T-helper 2 cell (primary cell): Measurements from ENCODE around the gene SGMS2.

Source experiments
- DNase-seq, 5 experiments: peaks; one replicate each; pipeline versions ENCODE4 v3.0.0 to v3.0.0-alpha.2; 2012 to 2022
- total RNA-seq, 2 donors: gene quantifications; one replicate each; lab custom pipeline; 2026; lab: John Stamatoyannopoulos, UW

The SGMS2 gene
- total RNA-seq = 0 to 1.0 reads per million in 2 donors

GRCh38 chr4:107824350-107825071, at the start of gene SGMS2:
SGMS2 (plus strand) TSS chr4:107824932; CDS start chr4:107895554, 70,622 bp downstream.
- DNase-seq = peak in 2 of 5 experiments; percentile 26 to 33

GRCh38 chr4:107777890-107778289, 46.8 kb upstream of the SGMS2 start:
- DNase-seq = no peak

GRCh38 chr4:107778784-107779530, 45.8 kb upstream of the SGMS2 start:
- no peak for DNase-seq

GRCh38 chr4:107780665-107781064, 44.1 kb upstream of the SGMS2 start:
- DNase-seq = peak in 1 of 5 experiments; percentile 52

- DNase-seq = no peak
These were observed 32.8 kb upstream of the SGMS2 start for GRCh38 chr4:107791902-107792301.

GRCh38 chr4:107792711-107793110, 32.0 kb upstream of the SGMS2 start:
- DNase-seq = no peak

- DNase-seq = no peak
These were observed 30.7 kb upstream of the SGMS2 start for GRCh38 chr4:107793996-107794395.

GRCh38 chr4:107799669-107800450, 24.9 kb upstream of the SGMS2 start:
- no peak for DNase-seq

- DNase-seq = no peak
These were observed 24.0 kb upstream of the SGMS2 start for GRCh38 chr4:107800706-107801105.

- no peak for DNase-seq
These were observed 22.9 kb upstream of the SGMS2 start for GRCh38 chr4:107801766-107802211.

- DNase-seq = no peak
These were observed 19.8 kb upstream of the SGMS2 start for GRCh38 chr4:107804956-107805355.

- DNase-seq = no peak
These were observed 18.5 kb upstream of the SGMS2 start for GRCh38 chr4:107806196-107806595.

GRCh38 chr4:107808572-107808971, 16.2 kb upstream of the SGMS2 start:
- no peak for DNase-seq

- DNase-seq = no peak
These were observed 15.5 kb upstream of the SGMS2 start for GRCh38 chr4:107809210-107809609.

- no peak for DNase-seq
These were observed 10.0 kb upstream of the SGMS2 start for GRCh38 chr4:107814758-107815157.

GRCh38 chr4:107815158-107815557, 9.6 kb upstream of the SGMS2 start:
- no peak for DNase-seq

- DNase-seq = no peak
These were observed 6.3 kb upstream of the SGMS2 start for GRCh38 chr4:107818301-107818910.

- no peak for DNase-seq
These were observed 822 bp upstream of the SGMS2 start for GRCh38 chr4:107823870-107824349.

GRCh38 chr4:107825072-107825824, 516 bp downstream of the SGMS2 start:
- DNase-seq = no peak

- DNase-seq = no peak
These were observed 1.8 kb downstream of the SGMS2 start for GRCh38 chr4:107826421-107826980.

- DNase-seq = no peak
These were observed 3.8 kb downstream of the SGMS2 start for GRCh38 chr4:107828315-107829090.
